GM19397 (cell line): ENCODE data around the gene KCNIP1.

Source experiments
- ATAC-seq: cut with Tn5 transposase; IDR thresholded peaks from one replicate; pipeline ENCODE4 v1.9.1; 2021; ENCODE audit warnings: mild to moderate bottlenecking, moderate library complexity; ENCODE audit not compliant: unreplicated experiment

Gene KCNIP1

DNA sequence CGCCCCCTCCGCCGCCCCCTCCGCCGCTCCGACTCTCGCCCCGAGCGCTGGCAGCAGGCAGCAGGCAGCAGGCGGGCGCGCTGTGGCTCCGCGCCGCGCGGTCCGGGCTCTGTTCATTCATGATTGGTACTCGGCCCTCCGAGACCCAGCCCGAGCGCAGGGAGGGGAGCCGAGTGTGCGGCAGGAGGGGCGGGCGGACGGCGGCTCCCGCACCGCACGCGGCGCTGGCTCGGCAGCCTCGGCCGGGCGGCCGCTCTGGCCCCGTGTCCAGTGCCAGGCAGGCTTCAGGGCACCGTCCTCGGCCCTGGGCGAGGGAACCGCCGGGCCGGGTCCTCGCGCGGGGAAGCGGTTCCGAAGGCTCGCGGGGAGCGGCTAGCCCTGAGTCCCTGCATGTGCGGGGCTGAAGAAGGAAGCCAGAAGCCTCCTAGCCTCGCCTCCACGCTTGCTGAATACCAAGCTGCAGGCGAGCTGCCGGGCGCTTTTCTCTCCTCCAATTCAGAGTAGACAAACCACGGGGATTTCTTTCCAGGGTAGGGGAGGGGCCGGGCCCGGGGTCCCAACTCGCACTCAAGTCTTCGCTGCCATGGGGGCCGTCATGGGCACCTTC, at the start of gene KCNIP1:
Gene KCNIP1, plus strand, starts transcription at position 31 of the 607 bp plus-strand sequence.
- ATAC-seq: no peak

DNA sequence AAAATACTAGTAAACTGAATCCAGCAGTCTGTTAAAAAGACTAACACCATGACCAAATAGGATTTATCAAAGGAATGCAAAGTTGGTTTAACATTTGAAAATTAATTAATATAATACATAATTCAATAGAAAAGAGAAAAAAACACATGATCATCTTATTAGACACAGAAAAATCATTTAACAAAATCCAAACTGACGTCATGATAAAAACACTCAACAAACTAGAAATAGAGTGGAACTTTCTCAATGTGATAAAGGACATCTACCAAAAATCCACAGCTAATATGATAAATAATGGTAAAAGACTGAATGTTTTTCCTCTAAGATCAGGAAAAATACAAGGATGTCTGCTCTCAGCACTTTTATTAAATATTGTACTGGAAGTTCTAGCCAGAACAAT, 40.4 kb upstream of the KCNIP1 start:
- ATAC-seq: no peak

DNA sequence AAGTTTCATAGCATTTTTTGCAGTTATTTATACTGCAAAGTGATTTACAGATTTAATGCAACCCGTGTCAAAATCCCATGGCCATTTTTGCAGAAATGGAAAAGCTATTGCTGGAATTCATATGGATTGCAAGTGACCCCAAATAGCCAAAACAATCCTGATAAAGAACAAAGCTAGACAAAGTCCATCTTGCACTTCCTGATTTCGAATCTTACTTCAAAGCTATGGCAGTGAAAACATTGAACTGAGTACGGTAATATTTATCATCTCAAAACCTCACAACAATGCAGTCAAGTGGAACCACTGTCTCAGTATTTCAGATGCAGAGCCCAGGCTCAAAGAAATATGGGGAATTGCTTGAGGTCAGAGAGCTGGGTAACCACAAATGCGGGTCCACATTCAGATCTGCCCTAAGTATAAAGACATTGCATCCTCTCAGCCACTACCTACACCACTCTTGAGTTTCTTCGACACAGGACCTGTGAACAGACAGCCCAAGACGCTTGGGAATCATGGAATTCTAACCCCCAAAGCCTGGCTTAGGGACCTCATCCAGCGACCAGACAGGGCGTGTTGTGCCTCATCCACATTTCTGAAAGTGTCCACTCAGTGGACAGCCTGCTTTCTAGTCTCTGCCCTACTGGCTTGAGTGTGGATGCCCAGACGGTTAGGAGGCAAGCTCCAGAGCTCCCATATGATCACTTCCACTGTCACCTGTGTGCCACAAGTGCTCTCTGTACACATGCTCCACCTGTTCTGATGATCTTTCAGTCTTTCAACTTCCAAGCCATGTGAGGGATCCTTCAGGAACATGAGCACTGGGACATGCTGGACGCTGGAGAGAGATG, 39.3 kb upstream of the KCNIP1 start:
- ATAC-seq: no peak

DNA sequence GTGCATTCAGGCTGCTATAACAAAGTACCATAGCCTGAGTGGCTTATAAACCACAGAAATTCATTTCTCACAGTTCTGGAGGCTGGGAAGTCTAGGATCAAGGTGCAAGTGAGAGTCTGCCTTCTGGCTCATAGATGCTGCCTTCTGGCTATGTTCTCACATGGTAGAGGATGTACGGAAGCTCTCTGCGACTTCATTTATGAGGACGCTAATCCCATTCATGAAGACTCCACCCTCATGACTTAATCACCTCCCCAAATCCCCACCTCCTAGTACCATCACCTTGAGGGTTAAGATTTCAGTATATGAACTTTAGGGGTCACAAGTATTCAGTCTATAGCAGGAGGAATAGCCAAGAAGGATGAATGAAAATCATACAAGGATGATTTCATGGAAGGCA, 37.3 kb upstream of the KCNIP1 start:
- no peak for ATAC-seq

DNA sequence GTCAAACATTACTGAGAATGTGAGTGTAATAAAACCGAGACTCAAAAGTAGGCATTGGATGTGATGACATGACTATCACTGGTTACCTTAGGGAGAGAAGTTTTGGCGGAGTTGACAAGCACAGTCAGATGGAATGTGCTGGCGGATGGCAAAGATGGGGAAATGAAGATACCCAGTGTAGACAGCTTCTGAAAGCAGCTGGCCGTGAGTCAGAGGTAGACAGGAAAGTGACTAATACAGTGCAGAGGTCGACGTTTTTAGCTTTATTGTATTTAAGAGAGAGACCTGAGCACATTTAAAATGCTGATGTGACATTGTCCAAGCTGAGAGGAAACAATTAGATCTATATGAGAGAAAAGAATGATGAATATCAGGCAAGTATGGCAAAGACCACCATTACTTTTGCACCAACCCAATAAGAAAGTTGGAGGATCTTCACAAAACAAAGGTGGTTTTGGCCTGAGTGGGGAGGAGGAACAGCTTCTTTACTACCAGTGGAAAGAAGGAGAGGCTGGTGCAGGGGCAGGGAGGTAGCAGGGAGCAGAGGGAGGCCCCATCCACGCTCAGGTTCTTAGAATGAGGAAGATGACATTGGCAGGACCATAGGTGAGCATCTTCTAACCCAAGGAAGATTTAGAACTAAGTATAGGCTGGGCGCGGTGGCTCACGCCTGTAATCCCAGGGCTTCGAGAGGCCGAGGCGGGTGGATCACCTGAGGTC, 36.7 kb upstream of the KCNIP1 start:
- no peak for ATAC-seq

DNA sequence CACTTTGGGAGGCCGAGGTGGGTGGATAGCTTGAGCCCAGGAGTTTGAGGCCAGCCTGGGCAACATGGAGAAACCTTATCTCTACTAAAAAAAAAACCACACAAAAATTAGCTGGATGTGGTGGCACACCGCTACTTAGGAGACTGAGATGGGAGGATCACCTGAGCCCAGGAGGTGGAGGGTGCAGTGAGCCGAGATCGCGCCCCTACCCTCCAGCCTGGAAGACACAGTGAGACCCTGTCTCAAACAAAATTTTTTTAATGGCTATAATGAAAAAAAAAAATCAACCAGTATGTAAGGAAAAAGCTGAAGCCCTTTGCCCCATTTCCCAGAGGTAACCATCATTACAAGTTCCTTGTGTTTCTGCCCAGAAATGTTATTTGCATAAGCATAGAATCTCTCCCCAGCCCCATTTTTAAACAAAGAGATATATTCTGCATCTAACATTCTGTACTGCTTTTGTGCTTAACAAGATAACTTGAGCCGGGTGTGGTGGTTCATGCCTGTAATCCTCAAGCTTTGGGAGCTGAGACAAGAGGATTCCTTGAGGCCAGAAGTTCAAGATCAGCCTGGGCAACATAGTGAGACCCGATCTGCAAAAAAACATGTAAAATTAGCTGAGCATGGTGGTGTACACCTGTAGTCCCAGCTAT, 35.1 kb upstream of the KCNIP1 start:
- ATAC-seq: no peak

DNA sequence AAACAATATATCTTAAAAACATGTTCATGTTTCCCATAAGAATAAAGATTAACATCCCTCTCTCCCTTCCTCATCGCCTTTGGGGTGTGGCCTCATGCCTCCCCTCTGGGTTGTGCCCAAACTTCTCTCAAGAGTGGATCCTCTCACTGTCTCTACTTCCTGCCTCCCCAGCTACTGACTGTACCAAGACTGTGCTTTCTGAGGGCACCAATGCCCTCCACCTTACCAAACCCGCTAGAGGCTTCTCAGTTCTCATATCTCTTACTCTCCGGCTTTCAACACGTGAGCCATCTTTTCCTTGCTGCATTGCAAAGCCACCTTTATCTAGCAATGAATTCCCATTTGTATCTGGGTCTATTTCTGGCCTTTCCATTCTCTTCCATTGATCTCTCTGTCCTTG, 34.4 kb upstream of the KCNIP1 start:
- ATAC-seq: no peak

DNA sequence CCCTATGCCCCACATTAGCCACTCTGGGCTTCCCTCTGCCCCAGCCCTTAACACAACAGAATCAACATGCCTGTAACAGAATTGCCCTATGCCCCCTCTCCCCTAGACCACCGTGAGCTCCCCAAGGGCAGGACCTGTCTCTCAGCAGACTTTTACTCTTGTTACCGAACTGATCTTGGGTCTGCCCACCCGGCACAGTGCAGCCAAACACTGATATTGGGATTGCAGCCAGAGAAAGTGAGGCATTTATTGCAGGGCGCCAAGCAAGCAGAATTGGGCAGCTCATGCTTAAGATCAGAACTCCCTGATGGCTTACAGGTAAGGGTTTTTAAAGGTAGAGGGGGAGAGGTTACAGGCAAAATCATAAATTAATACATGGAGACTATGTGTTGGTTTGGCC, 33.5 kb upstream of the KCNIP1 start:
- ATAC-seq: no peak

DNA sequence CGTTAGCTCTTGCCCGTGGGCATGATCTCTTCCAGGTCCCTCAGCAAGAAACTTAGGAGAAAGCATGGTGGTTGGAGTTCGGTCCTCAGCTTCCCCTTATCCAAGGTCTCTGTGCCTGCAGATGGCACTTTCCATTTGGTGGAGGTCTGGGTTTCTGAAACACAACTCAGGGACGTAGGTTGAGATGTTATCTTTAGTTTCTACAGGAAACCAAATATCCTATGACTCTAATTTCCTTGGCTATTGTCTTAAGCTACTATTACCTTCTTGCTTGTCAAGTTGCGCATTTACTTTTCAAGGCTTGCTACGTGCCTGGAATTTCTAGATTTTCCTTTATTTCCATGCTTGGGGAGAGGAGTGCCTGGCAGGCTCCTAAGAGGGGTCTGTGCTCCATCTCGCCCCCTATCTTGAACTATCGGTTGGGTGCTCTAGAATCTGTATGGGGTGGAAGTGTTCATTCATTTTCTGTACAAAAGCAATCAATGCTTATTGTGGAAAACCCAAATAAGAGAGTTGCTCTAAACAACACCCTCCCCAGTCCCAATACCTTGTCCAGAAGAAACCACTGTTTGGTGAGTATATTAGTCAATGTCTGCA, 32.9 kb upstream of the KCNIP1 start:
- no peak for ATAC-seq

DNA sequence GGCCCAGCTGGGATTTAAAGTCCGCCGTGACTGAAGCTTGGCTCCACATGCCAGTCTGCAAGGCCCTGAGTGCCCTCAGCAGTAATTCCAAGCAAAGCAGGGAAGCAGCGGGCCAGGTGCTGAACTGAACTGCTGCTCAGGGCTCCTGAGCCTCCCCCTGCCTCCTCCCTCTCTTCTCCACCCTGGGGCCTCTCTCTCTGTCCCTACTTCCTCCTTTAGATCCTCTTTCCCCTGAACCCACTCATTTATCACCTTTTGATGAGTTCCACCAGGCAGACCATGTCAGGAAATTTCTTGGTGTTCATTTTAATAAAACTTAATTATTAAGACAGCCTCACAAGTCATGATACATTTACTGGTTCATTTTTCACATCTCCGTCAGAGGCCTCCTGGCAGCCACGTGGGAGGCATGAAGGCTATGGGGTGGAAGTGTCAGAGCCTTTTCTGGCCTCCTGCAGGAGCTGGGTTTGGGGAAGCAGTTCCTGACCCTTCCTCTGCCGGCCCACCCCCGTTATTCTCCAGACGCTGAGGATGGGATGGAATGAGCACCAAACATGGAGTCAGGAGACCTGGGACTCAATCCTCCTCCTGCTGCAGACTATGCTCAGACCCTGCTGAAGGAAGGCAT, 32.2 kb upstream of the KCNIP1 start:
- ATAC-seq: no peak

DNA sequence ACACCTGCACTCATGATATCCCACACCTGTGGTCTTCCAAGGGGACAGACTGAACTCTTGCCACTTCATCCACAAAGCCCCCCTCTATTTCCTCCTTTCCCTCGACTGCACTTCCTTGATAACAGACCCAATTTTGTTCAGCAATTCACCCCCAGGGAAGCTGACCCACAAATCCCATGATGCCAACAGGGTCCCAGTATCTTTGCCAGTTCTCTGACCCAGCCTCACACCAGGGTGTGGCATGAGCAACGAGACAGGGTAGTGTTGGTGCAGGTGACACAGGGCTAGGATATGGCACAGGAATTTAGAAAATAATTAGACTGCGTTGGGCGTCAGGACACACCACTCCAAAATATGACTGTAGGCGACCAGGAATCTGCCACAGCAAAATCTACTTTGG, 30.2 kb upstream of the KCNIP1 start:
- ATAC-seq: no peak

DNA sequence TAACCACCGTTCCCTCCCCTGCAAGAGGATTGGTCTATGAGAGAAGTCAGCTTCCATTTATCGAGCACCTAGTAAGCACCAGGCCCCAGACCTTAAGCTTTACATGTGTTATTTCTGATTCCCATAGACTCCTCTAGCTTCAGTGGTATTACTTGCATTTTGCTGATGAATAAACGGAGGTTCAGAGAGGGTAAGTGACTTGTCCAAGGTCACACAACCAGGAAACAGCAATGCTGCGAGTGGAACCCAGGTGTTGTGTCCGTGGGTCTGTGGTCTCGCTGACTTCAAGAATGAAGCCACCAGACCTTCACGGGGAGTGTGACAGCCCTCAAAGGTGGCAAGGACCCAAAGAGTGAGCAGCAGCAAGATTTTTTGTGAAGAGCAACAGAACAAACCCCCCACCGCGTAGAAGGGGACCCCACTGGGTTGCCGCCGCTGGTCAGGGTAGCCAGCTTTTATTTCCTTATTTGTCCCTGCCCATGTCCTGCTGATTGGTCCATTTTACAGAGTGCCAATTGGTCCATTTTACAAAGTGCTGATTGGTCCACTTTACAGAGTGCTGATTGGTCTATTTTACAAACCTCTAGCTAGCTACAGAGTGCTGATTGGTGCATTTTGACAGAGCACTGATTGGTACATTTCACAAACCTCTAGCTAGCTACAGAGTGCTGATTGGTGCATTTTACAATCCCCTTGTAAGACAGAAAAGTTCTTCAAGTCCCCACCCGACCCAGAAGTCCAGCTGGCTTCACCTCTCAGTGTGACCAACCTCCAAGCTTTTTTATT, 29.1 kb upstream of the KCNIP1 start:
- no peak for ATAC-seq

DNA sequence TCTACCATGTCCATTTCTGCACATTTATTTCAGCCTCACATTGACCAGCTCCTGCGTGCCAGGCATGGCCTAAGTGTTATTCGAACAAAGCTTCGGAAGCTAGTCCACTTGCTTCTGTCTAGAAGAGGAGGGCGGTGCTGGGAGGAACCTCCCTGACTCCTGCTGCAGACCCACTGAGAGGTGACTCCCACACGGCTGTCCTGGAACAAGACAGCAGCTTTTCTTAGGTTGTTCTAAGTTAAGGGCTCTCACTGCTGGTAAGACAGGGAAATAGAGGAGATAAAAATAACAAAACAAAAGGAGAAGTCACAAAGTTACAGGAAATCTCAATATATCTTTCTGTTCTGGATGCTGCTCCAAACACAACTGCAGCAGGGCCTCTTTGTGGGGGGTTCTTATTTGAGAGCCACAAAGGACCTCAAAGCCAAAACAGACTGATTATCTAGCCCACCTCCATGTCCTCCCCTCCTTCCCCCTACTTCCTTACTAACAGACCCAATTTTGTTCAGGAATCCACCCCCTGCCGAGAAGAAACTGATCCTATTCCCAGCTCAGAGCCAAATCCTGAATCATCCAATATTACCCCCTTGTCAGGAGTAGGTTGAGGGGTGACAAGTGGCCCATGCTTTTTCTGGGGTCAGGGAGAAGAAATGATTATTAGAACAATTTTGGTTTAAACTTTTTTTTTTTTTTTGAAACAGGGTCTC, 28.4 kb upstream of the KCNIP1 start:
- no peak for ATAC-seq

DNA sequence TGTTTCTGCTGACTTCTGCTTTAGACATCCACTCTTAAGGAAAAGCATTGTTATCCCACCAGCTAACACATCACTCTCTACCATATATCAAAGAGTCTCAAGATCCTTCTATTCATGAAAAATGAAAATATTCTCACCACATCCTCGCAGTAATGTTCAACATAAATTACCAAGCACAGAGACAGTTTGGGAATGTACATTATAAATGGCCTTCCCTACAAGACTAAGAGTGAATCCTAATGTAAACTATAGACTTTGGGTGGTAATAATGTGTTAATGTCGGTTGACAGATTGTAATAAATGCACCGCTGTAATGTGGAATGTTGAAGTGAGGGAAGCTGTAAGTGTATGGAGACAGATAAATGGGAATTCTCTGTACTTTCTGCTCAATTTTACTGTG, 27.1 kb upstream of the KCNIP1 start:
- no peak for ATAC-seq

DNA sequence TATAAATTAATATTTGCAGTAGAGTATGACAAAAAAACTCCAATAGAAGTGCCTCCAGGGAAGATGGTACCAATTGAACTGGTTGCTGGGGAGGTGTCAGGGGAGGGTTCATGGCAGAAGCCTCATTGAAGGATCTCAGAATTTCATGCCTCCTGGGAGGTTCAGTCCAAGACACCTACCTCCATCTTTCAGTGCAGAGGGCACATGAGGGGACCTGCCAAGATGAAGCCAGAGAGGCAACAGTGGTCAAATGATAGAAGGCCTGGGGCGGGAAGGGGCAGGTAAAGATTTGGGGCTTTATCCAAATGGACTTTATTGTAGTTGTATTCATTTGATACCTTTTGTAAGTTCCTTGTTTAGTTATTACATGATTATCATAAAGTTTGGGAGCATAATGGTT, 25.9 kb upstream of the KCNIP1 start:
- ATAC-seq: no peak

DNA sequence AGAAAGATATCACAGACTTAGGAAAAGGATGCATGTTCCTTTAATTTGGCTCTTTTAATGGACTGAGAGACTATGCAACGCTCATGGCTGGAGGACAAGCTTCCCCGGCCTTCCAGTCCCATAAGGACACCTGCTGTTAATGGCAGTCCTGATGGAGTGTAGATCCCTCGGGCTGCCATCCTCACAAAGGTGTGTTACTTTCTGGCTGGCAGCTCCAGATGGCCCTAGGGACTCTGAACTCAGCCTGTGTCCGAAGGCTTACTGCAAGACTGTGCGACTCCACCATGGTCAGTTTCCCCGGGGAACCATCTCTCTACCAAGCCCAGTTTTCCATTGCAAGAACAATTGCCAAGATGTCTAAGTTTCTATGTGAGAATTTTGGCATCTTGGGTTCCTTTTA, 25.5 kb upstream of the KCNIP1 start:
- ATAC-seq: no peak

DNA sequence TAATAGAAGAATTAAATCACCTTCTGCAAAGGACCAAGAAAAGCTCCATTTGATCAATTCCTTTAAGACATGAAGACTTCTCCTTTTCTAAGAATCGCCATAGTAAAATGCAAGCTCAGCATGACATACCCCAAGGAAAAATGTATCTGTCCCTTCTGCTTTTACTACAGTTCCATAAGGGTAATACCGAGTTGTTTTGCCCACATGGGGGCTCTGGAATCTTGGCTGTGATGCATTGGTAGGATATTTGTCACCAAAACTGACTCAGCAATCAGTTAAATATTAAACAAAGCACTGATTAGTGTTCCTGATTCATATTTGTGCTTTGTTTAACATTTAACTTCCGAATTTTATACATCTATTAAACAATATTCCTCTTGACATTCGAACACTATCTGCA, 24.3 kb upstream of the KCNIP1 start:
- no peak for ATAC-seq

DNA sequence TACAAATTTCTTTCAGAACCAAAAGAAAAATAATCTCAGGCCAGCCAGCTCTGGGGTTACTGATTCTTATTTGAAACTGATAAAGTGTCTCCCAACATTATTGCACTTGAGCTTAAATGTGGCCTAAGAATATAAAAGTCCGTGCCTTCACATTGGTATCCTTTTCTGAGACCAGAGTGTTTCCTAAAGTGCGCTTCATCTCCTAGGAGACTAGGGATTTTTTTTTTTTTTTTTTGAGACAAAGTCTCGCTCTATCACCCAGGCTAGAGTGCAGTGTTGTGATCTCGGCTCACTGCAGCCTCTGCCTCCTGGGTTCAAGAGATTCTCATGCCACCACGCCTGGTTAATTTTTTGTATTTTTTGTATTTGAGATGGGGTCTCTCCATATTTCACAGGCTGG, 23.6 kb upstream of the KCNIP1 start:
- no peak for ATAC-seq

DNA sequence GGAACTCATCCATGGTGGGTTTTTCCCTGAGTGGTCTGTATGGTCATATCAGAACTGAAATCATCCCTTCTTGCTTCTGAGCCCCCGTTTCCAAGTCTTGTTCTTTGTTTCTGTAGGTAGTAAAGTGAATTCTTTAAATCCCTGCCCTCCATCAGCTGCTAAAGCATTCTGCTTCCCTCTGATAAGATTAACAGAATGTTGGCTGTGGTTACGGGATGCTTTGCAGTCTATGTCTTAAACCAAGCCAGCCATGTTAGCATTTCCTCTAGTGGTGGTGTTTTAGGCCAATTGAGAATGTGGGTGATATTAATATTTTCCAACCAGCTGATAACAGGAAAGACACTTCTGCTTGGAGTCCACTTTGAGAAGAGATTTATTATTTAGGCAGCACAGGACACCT, 22.0 kb upstream of the KCNIP1 start:
- ATAC-seq: no peak
